Measurements from ENCODE around the gene PTPRT.
"Not testable (repeated sequence)": the region's sequence is repeated elsewhere in the genome, so short reads cannot be mapped to it uniquely, and the experiment has no call there.

GRCh38 chr20:42910808-42911207 is 278.9 kb downstream of the PTPRT start:
- not testable (repeated sequence) for TF ChIP-seq BCLAF1 (IDR thresholded peaks at IDR 0.05); ZNF335 (CRISPR knock-in tag; IDR thresholded peaks at IDR 0.05); EP300 (IDR thresholded peaks at IDR 0.05; ENCODE audit: low read depth in 2 of 2, low read length in 2 of 2); EP300 (CRISPR knock-in tag; IDR thresholded peaks at IDR 0.05; ENCODE audit: borderline replicate concordance); MZF1 (CRISPR knock-in tag; IDR thresholded peaks at IDR 0.05; ENCODE audit: borderline replicate concordance); KLF9 (CRISPR knock-in tag; IDR thresholded peaks at IDR 0.05; ENCODE audit: low read depth)
